Colonic mucosa (tissue), 4 donors: ENCODE measurements around the gene PTPN13. TPM values are rescaled to one million over a fixed set of nuclear protein-coding genes. Genes with fewer than 3 reads are reported as not detected.

ENCODE experiments used
- DNase-seq: peaks from one replicate; pipeline ENCODE4 v3.0.0-alpha.2; 2020
- H3K27ac ChIP-seq: fragments of 200-600 bp; one replicate; pipeline ENCODE4 v1.8.0; 2021
- H3K27me3 ChIP-seq: fragments of 200-600 bp; one replicate; pipeline ENCODE4 v1.8.0; 2021
- H3K36me3 ChIP-seq: fragments of 200-600 bp; one replicate; pipeline ENCODE4 v1.8.0; 2021
- H3K4me1 ChIP-seq: fragments of 200-600 bp; one replicate; pipeline ENCODE4 v1.8.0; 2021; ENCODE audit warnings: mild to moderate bottlenecking
- H3K4me3 ChIP-seq: fragments of 200-600 bp; one replicate; pipeline ENCODE4 v1.8.0; 2021
- H3K9ac ChIP-seq, 2 donors: one replicate each; pipeline ENCODE4 v1.7.0; 2013; ENCODE audit warnings: control low read depth in 2 of 2, low read depth in 2 of 2, low read length in 2 of 2
- H3K9me3 ChIP-seq: fragments of 200-600 bp; one replicate; pipeline ENCODE4 v1.8.0; 2021
- intact Hi-C: fragments of 100-400 bp; cut with DNase I; formaldehyde crosslinking; loops from one replicate; pipeline ENCODE4 v1.14.1; 2022
- total RNA-seq, 2 donors: library from RNA; stranded (reverse); fragmentation: NEBNext Ultra II Directional in 1 of 2; extraction: Animal tissue kit (Norgen Biotek cat#: 25700) in 1 of 2; gene quantifications; one replicate each; pipeline ENCODE4 v1.2.1, GENCODE V29; 2021
- TF ChIP-seq, protein P1 (sequence below): fragments of 200-600 bp; IDR thresholded peaks from one replicate; pipeline ENCODE4 v1.8.0; 2022; ENCODE audit warnings: antibody characterized with exemption, mild to moderate bottlenecking
- donor health status: healthy.
- donor health status: DM: no; HTN: no; CAD: no.
- donor health status: DM: no; HTN: no; CAD: no.

Gene PTPN13
- total RNA-seq, 2 donors from 2014 or later = 2.6 to 4.2 TPM

DNA sequence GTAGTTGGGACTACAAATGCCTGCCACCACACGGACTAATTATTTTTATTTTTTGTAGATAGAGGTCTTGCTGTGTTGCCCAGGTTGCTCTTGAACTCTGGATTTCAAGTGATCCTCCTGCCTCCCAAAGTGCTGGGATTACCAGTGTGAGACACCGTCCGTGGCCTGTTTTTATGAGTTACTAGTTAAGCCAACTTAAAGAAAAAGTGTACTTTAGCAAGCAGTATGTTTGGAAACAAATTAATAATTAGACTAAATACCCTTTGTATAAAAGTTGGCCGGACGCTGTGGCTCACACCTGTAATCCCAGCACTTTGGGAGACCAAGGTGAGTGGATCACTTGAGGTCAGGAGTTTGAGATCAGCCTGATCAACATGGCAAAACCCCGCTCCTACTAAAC is 14.2 kb upstream of the PTPN13 start:
- H3K27ac ChIP-seq = no peak overlapping the region
- no peak overlapping the region for H3K9ac ChIP-seq
- H3K4me3 ChIP-seq = no peak overlapping the region
- H3K27me3 ChIP-seq = no peaks in the 10 kb centered on the region
- TF ChIP-seq, protein P1, sequence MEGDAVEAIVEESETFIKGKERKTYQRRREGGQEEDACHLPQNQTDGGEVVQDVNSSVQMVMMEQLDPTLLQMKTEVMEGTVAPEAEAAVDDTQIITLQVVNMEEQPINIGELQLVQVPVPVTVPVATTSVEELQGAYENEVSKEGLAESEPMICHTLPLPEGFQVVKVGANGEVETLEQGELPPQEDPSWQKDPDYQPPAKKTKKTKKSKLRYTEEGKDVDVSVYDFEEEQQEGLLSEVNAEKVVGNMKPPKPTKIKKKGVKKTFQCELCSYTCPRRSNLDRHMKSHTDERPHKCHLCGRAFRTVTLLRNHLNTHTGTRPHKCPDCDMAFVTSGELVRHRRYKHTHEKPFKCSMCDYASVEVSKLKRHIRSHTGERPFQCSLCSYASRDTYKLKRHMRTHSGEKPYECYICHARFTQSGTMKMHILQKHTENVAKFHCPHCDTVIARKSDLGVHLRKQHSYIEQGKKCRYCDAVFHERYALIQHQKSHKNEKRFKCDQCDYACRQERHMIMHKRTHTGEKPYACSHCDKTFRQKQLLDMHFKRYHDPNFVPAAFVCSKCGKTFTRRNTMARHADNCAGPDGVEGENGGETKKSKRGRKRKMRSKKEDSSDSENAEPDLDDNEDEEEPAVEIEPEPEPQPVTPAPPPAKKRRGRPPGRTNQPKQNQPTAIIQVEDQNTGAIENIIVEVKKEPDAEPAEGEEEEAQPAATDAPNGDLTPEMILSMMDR = no peak
- H3K36me3 ChIP-seq = no peaks in the 10 kb centered on the region
- intact Hi-C loops = no loop called here
- H3K9me3 ChIP-seq = no peaks in the 10 kb centered on the region
- no peak for DNase-seq
- no peaks in the 10 kb centered on the region for H3K4me1 ChIP-seq

DNA sequence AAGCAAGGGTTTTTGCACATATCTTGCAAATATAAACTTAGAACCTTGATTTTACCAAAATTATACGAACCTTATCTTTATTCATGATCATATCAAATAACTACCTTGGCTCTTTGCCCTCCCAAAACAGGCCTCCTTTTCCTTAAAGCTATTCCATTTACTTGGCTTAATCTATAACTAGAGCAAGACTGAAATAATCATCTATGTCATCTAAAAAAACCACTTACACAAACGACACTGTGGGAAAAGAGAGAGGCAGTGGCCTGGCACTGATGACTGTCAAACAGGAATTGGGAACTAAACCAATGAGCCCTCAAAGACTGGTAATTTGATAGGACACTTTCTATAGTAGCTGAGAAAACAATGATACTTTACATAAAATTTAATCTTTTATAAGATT is 11.7 kb upstream of the PTPN13 start:
- peak overlapping the region; percentile 11 for H3K4me3 ChIP-seq

DNA sequence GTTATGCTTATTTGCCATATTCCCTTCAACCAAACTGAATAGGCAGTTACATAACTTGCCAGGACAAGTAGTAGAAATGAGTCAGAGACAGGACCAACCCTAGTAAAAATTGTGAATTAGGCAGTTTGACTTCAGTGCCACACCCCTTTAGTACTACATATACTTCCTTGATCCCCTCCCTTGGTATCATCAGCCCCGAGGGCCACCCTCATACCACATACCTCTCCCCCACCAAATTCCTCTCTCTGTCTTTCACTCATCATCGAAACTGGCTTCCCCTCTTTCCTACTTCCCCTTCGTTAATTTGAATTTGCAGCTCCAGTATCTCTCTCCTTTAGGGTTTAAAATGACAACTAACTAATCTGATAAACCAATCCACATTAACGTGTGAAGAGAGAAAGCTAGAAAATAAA is 7.9 kb upstream of the PTPN13 start:
- no peak overlapping the region for H3K9ac ChIP-seq
- intact Hi-C loops = no loop called here
- DNase-seq = no peak
- H3K9me3 ChIP-seq = no peaks in the 10 kb centered on the region
- no peaks in the 10 kb centered on the region for H3K4me1 ChIP-seq
- no peaks in the 10 kb centered on the region for H3K27me3 ChIP-seq
- H3K27ac ChIP-seq = no peak overlapping the region
- H3K4me3 ChIP-seq = no peak overlapping the region
- H3K36me3 ChIP-seq = no peaks in the 10 kb centered on the region
- TF ChIP-seq, protein P1 = no peak

More for the DNA sequence above, 11.7 kb upstream of the PTPN13 start:
- Histone ChIP-seq H3K9ac (no peak overlapping the region), H3K4me1 (no peaks in the 10 kb centered on the region), H3K36me3 (no peaks in the 10 kb centered on the region), H3K27me3 (no peaks in the 10 kb centered on the region), H3K27ac (no peak overlapping the region), H3K9me3 (no peaks in the 10 kb centered on the region)
- DNase-seq = no peak
- TF ChIP-seq, protein P1 = no peak
- intact Hi-C loops = no loop called here

DNA sequence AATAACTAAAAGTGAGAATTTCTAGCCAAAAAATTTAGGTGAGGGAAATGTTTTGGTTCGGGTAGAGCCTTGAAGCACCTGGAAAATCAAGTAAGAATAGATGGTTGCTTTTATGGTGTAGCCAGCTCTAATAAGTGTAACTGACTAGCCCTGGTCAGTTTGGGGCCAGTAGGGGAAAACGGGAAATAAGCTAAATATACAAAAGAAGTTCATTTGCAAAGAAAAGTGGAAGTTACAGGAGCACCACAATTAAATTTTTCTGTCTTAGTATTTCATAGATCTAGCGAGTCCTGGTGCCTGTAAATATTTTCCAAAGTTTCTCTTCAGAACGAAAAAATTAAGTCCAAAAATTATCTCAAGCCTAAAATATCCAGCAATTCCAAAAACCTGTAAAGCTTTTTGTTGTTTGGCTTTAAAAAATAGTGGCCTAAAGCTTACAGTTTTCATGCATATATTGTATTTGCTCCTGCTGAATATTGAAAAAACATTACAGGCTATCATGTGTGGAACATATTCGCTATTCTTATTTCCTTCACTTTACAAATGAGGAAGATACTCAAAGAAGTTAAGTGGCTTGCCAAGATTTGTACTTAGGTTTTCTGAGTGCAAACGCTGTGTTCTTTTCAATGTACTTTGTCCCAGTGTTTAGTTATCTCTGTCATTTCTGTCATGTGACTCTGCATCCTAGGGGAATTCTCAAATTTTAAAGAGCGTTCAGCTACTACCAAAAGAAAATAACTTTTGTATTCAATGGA is 7.3 kb upstream of the PTPN13 start:
- no peaks in the 10 kb centered on the region for H3K9me3 ChIP-seq
- TF ChIP-seq, protein P1 = no peak
- no peaks in the 10 kb centered on the region for H3K27me3 ChIP-seq
- intact Hi-C loops = no loop called here
- H3K27ac ChIP-seq = no peak overlapping the region
- no peak for DNase-seq
- no peak overlapping the region for H3K4me3 ChIP-seq
- H3K9ac ChIP-seq = no peak overlapping the region
- H3K36me3 ChIP-seq = no peaks in the 10 kb centered on the region
- no peaks in the 10 kb centered on the region for H3K4me1 ChIP-seq

DNA sequence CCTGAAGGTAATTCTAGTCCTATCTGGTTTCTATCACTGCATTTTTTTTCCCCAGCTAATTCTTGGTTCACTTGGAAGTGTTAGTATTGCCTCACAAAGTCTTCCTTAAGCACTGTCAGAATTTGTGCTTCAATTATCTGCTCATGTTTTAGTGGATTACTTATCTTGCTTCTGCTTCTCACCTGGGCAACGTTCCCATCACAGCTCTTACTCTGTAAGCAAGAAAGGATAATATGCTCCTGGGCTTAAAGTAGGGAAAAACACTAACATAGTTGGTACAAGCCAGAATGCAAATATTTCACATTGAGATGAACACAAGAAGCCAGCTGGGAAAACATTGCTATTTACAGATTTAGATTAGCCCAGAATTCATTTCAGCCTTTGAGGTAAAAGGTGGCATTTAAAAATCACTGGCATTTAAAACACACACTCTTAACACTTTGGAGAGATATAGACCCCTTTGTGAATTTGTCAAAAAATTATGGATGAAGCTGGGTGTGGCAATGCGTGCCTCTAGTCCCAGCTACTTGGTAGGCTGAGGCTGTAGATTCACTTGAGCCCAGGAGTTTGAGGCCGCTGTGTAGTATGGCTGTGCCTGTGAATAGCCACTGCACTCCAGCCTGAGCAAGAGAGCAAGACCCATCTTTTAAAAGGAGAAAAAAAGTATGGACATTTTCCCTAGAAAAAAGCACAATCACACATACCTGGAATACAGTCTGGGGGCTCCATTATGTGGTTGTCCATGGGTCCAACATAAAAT is 6.6 kb upstream of the PTPN13 start:
- TF ChIP-seq, protein P1 = no peak
- H3K4me3 ChIP-seq = no peak overlapping the region
- H3K27me3 ChIP-seq = no peaks in the 10 kb centered on the region
- H3K9me3 ChIP-seq = no peaks in the 10 kb centered on the region
- H3K27ac ChIP-seq = no peak overlapping the region
- no peak overlapping the region for H3K9ac ChIP-seq
- H3K4me1 ChIP-seq = no peaks in the 10 kb centered on the region
- DNase-seq = no peak
- no peaks in the 10 kb centered on the region for H3K36me3 ChIP-seq
- intact Hi-C loops = no loop called here
